Stimulated activated CD4-positive, alpha-beta T cell treated with anti-CD3 and anti-CD28 coated beads, Interleukin-2, amount 100 ng/mL, for 24 hours (primary cell): Measurements from ENCODE around the gene GTF3C4.

Source experiments
- DNase-seq, 2 donors: peaks; one replicate each; pipeline ENCODE4 v3.0.0-alpha.2; 2020

Gene GTF3C4

DNA sequence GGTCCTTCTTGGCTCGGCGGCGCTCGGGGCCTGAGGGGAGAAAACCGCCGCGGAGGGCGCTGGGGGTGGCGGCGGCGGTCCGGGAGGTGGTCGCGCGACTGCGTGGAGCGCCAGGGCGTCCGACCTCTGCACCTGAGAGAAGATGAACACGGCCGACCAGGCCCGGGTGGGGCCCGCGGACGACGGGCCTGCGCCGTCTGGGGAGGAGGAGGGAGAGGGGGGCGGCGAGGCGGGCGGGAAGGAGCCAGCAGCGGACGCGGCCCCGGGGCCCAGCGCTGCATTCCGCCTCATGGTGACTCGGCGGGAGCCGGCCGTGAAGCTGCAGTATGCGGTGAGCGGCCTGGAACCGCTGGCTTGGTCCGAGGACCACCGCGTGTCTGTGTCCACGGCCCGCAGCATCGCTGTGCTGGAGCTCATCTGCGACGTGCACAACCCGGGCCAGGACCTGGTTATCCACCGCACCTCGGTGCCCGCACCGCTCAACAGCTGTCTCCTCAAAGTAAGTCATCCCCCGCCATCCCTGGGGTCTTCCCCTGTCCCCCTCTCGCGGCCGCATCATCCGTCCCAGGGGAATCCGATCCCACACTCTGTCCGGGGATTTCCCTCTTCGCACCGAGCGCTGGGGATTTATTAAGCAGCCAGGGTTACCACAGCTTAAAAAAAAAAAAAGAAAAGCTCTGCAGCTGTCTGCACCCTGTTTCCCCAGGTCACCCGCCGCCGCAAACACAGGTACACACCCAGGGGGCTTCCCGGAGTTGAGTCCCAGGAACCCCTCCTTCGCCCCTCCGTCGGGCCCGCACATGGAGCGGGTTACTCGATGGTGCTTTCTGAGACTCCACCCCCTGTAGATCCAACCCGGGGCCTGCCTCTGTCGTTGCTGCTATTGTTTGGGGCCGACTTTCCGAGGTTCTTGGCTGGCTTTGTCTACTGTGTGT lies at the start of gene GTF3C4:
GTF3C4 (plus strand) TSS at position 8 of the 935 bp plus-strand sequence; CDS start at position 143, 135 bp downstream.
- peak; percentile 45 to 52 for DNase-seq

GRCh38 chr9:132622159-132622558 lies 48.1 kb upstream of the GTF3C4 start:
- DNase-seq, result no peak

DNA sequence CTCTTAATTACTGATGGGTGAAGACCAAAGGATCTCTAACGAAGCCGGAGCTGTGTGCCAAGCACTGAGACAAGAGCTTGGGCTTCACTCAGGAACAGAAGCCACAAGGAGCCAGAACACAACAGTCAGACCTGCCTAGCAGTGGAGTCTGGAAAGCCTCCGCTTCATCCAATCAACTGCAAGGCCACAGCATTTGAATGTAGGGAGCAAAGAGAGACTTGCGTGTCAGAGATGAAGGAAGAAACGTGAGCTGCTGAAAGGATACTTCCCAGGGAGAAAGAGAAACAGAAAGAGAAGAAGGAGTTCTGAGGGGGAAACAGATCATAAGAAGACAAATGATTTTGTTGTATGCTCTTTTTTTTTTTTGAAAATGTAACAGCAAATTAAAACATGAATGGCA lies 44.0 kb upstream of the GTF3C4 start:
- no peak for DNase-seq

DNA sequence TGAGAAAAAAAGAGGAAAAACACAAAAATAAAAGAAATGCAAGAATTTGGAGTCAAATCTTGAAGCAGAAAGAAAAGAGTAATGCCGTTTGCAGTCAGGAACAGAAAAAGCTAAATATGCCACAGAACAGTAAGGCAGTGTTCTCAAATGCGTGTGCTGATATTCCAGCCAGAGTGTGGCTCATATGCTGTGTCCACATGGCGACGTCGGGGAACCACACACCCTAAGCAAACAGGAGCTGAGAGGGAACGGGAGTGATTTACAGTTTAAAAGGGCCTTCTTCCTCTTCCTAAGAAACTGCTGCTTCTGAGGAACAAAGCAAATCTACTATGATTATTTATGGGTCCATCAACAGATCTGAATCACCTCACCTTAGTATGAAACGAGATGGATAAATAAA lies 43.2 kb upstream of the GTF3C4 start:
- DNase-seq, result no peak

GRCh38 chr9:132627594-132627993 lies 42.7 kb upstream of the GTF3C4 start:
- DNase-seq, result no peak

DNA sequence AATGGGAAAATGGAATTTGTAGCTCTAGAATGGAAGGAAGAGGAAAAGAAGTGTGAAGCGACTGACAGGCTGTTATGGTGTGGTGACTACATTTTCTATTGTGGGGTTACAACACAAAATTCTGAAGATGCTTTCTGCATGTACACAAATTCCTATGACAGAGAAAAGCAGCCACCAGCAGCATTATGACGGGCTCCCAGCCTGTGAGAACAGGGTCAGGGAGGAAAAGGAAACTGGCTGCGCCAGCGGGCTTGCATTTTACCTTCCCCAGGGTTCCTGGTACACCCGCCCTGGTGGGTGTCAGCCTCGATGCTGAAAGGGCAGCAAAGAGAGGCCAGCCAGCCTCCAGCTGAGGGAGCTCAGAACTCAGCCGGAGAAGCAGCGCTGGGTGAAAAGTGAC lies 41.5 kb upstream of the GTF3C4 start:
- DNase-seq, result no peak

DNA sequence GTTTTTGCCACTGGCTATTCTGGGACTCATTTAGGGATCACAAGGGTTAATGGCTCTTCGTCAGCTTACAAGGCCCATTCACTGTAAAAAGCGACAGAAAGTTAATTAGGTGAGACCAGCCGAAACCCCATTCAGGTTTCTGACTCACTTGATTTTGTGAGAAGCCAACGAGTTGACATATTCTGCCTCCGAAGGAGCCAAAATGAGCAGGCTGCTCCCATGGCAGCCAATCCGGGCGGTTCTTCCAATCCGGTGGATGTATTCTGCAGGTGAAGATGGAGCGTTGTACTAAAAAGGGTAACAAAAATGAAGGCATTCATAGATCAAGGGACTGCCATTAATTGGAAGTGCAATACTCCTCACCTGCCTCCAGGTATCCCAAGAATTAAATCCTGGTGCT lies 40.1 kb upstream of the GTF3C4 start:
- no peak for DNase-seq

- DNase-seq, result no peak
These were observed 39.5 kb upstream of the GTF3C4 start for GRCh38 chr9:132630811-132631210.

DNA sequence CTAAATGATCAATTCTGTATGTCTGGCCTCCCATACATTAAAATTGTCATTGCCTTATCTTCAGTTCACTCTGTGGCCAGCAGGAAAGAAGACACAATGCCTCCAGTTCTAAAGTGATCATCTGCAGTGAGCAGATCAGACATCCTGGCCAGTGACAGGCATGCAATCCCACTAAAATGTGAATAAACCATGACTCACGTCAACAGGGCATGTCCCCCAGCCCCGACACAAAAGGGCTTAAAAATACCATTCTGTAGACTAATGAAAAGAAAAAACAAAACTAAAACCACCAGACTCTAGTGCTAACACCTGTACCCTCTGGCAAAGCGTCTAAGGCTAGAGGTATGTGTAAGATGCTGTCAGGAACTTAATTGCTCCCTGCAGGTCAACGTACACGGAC lies 39.0 kb upstream of the GTF3C4 start:
- DNase-seq, result no peak

- DNase-seq, result no peak
These were observed 38.6 kb upstream of the GTF3C4 start for GRCh38 chr9:132631685-132632084.

DNA sequence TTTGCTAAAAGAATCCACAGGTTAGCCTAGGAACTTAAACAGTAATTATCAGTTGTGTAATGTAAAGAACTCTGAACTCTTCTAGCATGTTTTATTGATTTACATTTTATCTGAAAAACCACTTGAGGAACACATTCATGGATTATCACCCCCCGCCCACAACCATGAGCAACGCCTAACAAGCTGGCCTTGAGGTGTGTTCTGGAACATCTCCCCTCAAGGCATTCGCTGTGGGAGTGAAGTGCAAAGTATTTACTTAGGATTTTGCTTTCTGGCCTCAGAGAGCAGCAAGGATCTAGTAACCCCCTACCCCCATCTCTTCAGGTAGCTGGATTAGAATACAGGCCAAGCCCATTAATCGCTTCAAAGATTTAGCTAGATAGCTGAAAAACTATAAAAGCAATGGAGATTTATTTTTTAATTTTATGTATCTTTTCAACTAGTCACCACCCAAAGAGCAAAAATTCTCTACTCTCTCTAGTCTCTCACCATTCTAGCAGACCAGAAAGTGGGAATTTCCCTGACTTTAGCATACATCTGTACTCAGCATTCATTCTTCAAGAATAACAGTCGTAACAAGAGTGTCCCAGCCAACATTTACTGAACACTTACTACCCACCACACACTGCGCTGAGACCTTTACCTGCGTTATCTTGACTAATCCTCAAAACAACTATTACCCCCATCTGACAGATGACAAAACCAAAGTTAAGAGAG lies 37.7 kb upstream of the GTF3C4 start:
- no peak for DNase-seq

GRCh38 chr9:132634327-132634726 lies 35.9 kb upstream of the GTF3C4 start:
- DNase-seq, result no peak

GRCh38 chr9:132637351-132637750 lies 32.9 kb upstream of the GTF3C4 start:
- DNase-seq, result no peak

- DNase-seq, result no peak
These were observed 32.5 kb upstream of the GTF3C4 start for GRCh38 chr9:132637801-132638200.

DNA sequence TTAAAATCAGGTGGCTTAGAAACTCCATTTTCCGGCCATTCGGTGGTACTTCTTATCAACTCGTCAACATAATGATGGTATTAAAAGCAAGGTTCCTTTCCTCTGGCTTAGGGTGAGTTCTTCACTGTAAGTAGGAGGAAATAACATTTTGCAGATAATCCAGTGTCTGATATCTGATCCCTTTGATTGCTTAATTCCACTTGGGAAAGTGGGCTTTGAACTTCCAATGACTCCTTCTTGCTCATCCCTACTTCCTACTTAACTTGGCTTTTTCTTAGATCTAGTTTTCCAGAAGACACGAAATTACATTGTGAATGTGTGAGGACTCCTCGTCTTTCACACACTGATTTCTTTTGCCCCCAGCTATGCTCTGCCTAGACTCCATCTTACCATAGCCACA lies 32.0 kb upstream of the GTF3C4 start:
- no peak for DNase-seq

DNA sequence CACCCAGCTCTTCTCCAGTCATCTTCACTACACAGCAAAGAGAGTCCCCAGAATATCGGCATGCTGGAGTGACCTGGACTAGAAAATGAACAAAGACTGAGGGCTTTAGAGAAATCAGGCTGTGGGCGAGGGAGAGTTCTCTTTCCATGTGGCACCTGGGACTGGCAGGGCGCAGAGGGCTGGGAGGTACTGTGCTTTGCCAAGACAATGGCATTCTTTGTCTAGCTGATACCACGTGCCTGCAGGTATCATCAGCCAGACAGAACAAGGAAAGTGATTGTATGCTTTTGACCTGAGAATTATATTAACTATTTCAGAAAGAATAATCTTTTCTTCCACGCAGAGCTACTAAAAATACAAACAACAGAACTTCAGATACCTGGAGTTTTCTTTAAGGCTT lies 30.9 kb upstream of the GTF3C4 start:
- no peak for DNase-seq

GRCh38 chr9:132641216-132641615 lies 29.0 kb upstream of the GTF3C4 start:
- no peak for DNase-seq

- no peak for DNase-seq
These were observed 26.0 kb upstream of the GTF3C4 start for GRCh38 chr9:132644251-132644650.

GRCh38 chr9:132645306-132645705 lies 25.0 kb upstream of the GTF3C4 start:
- DNase-seq, result no peak

- DNase-seq, result no peak
These were observed 24.6 kb upstream of the GTF3C4 start for GRCh38 chr9:132645711-132646110.

GRCh38 chr9:132646726-132647125 lies 23.5 kb upstream of the GTF3C4 start:
- DNase-seq, result no peak

DNA sequence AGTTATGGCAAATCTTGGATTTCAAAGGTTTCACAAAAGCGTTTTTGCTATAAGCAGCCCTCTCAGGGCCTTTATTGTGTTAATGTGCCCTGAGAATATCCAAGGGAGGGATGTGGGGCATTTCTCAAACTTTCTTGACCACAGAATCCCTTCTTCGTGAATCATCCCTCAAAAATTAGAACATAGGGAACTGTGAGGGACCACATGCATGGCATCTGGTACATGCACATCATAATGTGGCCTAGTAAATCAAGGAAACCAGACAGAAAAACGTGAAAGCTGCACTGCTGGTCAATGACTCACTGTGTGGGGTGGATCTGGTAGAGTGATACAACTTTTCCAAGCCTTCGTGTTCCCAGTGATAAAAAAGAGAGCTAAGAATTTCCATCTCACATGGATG lies 22.9 kb upstream of the GTF3C4 start:
- no peak for DNase-seq

DNA sequence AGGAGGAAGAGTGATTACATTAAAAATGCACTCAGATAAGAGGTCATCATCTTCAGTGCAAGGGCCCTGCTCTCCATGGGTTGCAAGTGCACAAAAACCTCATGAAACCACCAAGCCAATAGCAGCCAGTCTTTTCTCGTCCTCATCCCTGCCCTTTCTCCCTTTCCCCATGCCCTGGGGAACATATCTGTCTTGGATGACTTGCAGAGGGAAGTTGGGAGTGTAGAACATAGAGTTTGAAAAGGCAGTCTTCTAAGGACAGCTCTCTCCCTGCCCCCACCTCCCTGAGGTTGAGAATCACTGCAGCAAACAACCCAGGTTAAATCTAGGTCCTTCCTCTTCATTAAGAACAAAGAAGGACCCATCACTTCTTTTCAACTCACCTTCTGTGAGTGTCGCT lies 22.5 kb upstream of the GTF3C4 start:
- DNase-seq, result no peak

GRCh38 chr9:132648283-132648682 lies 22.0 kb upstream of the GTF3C4 start:
- DNase-seq, result no peak
